Measurements from ENCODE around the gene MEAF6.

Gene MEAF6

GRCh38 chr1:37482796-37483744 is 31.5 kb downstream of the MEAF6 start:
- FAIRE-seq = no peak

GRCh38 chr1:37482004-37482785 is 32.4 kb downstream of the MEAF6 start:
- no peak for FAIRE-seq

GRCh38 chr1:37481289-37482003 is 33.1 kb downstream of the MEAF6 start:
- FAIRE-seq = no peak

GRCh38 chr1:37480581-37481288 is 33.8 kb downstream of the MEAF6 start:
- FAIRE-seq = no peak

GRCh38 chr1:37480125-37480466 is 34.5 kb downstream of the MEAF6 start:
- FAIRE-seq = no peak

GRCh38 chr1:37479255-37480124 is 35.1 kb downstream of the MEAF6 start:
- no peak for FAIRE-seq

GRCh38 chr1:37478890-37479254 is 35.7 kb downstream of the MEAF6 start:
- FAIRE-seq = no peak

- FAIRE-seq = no peak
Observed at GRCh38 chr1:37478451-37478881, 36.1 kb downstream of the MEAF6 start.

GRCh38 chr1:37477946-37478345 is 36.6 kb downstream of the MEAF6 start:
- FAIRE-seq = no peak

- no peak for FAIRE-seq
Observed at GRCh38 chr1:37477198-37477931, 37.2 kb downstream of the MEAF6 start.

- FAIRE-seq = no peak
Observed at GRCh38 chr1:37476460-37477197, 37.9 kb downstream of the MEAF6 start.

- FAIRE-seq = no peak
Observed at GRCh38 chr1:37476087-37476452, 38.5 kb downstream of the MEAF6 start.

GRCh38 chr1:37475380-37476086 is 39.0 kb downstream of the MEAF6 start:
- no peak for FAIRE-seq

GRCh38 chr1:37474697-37475379 is 39.7 kb downstream of the MEAF6 start:
- no peak for FAIRE-seq

GRCh38 chr1:37474046-37474696 is 40.4 kb downstream of the MEAF6 start, which contains the start of gene ZC3H12A:
Gene ZC3H12A, plus strand, starts transcription at chr1:37474580. Its CDS starts 917 bp downstream, at chr1:37475497.
- no peak for FAIRE-seq

- no peak for FAIRE-seq
Observed at GRCh38 chr1:37473431-37474045, 41.0 kb downstream of the MEAF6 start.

GRCh38 chr1:37472994-37473393 is 41.6 kb downstream of the MEAF6 start:
- no peak for FAIRE-seq

- FAIRE-seq = no peak
Observed at GRCh38 chr1:37472281-37472680, 42.3 kb downstream of the MEAF6 start.
